ENCODE results near the gene CCSER2. TPM values are rescaled to one million over a fixed set of nuclear protein-coding genes. Genes with fewer than 3 reads are reported as not detected.

Gene CCSER2
- total RNA-seq, 1 experiment from 2014 or later, result 56.6 TPM

- H3K9me2 ChIP-seq (ENCODE audit: insufficient read depth), result no peaks in the 10 kb centered on the region
- no peak overlapping the region for H3K4me2 ChIP-seq
- H4K20me1 ChIP-seq (ENCODE audit: insufficient read depth), result no peaks in the 10 kb centered on the region
- no peaks in the 10 kb centered on the region for H3K4me1 ChIP-seq (replicated peaks; ENCODE audit: insufficient read depth)
- no peak overlapping the region for H3K27ac ChIP-seq
- POLR2A ChIA-PET (ENCODE audit: unreplicated experiment), result no interaction called here
- BruUV-seq (replicated peaks), result no TSS peak
- intact Hi-C loops (cut with micrococcal nuclease; ENCODE audit: unreplicated experiment), result no loop called here
- peaks cover 31% of the 10 kb centered on the region for H3K27me3 ChIP-seq (ENCODE audit: insufficient read depth, low read depth)
- no peak overlapping the region for H2AFZ ChIP-seq
- TF ChIP-seq EZH2 (IDR thresholded peaks at IDR 0.05; ENCODE audit: low read depth) (no peak), CTCF (conservative IDR thresholded peaks at IDR 0.05) (no peak)
- H3F3A ChIP-seq (ENCODE audit: insufficient read depth, low read depth), result no peaks in the 10 kb centered on the region
- no peaks in the 10 kb centered on the region for H3K9me3 ChIP-seq (ENCODE audit: insufficient read depth, low read depth)
- no peak for DNase-seq
- H3K36me3 ChIP-seq (ENCODE audit: low read depth), result no peaks in the 10 kb centered on the region
- CTCF ChIA-PET, result no interaction called here
- no peaks in the 10 kb centered on the region for H3K79me2 ChIP-seq (ENCODE audit: low read depth)
- H3K4me3 ChIP-seq, result no peak overlapping the region
Measured at GRCh38 chr10:84288151-84288550, 40.2 kb upstream of the CCSER2 start.

DNA sequence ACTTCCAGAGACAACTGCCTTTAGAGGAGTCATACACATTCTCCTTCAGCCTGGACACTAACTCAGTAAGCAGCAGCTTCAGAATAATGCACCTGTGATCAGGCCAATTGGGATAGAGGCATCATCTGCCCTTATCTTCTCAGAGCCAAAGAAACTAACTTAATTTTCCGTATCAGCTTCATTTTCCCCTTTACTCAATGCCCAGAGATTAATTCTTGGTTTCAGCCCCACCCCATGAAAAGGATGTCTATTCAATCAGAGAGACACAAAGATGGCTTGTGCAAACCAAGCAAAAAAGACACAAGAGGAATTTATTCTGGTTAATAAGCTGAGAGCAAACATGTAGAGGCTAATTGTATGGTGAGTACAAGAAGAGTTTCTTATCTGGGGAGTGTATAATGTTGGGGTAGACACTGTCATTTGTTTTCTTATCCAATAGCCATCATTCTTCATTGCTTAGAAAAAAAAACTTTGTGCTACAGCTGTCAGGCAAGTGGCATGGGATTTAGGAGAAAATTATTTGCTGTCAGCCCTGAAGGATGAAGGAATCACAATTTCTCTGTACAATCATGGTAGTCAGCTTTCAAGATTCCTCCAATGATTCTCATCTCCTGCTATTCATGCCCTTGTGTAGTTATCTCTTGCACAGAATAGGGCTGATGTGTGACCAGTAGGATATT lies 38.7 kb upstream of the CCSER2 start:
- Histone ChIP-seq H4K20me1 (ENCODE audit: insufficient read depth) (no peaks in the 10 kb centered on the region), H3K36me3 (ENCODE audit: low read depth) (no peaks in the 10 kb centered on the region), H3K27ac (no peak overlapping the region), H3K27me3 (ENCODE audit: insufficient read depth, low read depth) (peaks cover 31% of the 10 kb centered on the region), H3K4me1 (replicated peaks; ENCODE audit: insufficient read depth) (no peaks in the 10 kb centered on the region), H3K9me2 (ENCODE audit: insufficient read depth) (no peaks in the 10 kb centered on the region), H3F3A (ENCODE audit: insufficient read depth, low read depth) (no peaks in the 10 kb centered on the region), H3K79me2 (ENCODE audit: low read depth) (no peaks in the 10 kb centered on the region), H3K9me3 (ENCODE audit: insufficient read depth, low read depth) (no peaks in the 10 kb centered on the region), H3K4me3 (no peak overlapping the region), H3K4me2 (no peak overlapping the region), H2AFZ (no peak overlapping the region)
- BruUV-seq (replicated peaks), result no TSS peak
- ChIA-PET CTCF (no interaction called here), POLR2A (ENCODE audit: unreplicated experiment) (no interaction called here)
- no peak for TF ChIP-seq CTCF (conservative IDR thresholded peaks at IDR 0.05)
- no peak for TF ChIP-seq EZH2 (IDR thresholded peaks at IDR 0.05; ENCODE audit: low read depth)
- no peak for DNase-seq
- intact Hi-C loops (cut with micrococcal nuclease; ENCODE audit: unreplicated experiment), result no loop called here

GRCh38 chr10:84290235-84290634 lies 38.2 kb upstream of the CCSER2 start:
- ChIA-PET CTCF (no interaction called here), POLR2A (ENCODE audit: unreplicated experiment) (no interaction called here)
- DNase-seq, result no peak
- no peaks in the 10 kb centered on the region for H3K4me1 ChIP-seq (replicated peaks; ENCODE audit: insufficient read depth)
- TF ChIP-seq EZH2 (IDR thresholded peaks at IDR 0.05; ENCODE audit: low read depth), result no peak
- no peak for TF ChIP-seq CTCF (conservative IDR thresholded peaks at IDR 0.05)
- no peak overlapping the region for H3K27ac ChIP-seq
- H3F3A ChIP-seq (ENCODE audit: insufficient read depth, low read depth), result no peaks in the 10 kb centered on the region
- H3K27me3 ChIP-seq (ENCODE audit: insufficient read depth, low read depth), result peaks cover 31% of the 10 kb centered on the region
- no peaks in the 10 kb centered on the region for H3K9me2 ChIP-seq (ENCODE audit: insufficient read depth)
- H4K20me1 ChIP-seq (ENCODE audit: insufficient read depth), result no peaks in the 10 kb centered on the region
- no peaks in the 10 kb centered on the region for H3K9me3 ChIP-seq (ENCODE audit: insufficient read depth, low read depth)
- no peaks in the 10 kb centered on the region for H3K36me3 ChIP-seq (ENCODE audit: low read depth)
- intact Hi-C loops (cut with micrococcal nuclease; ENCODE audit: unreplicated experiment), result no loop called here
- H3K79me2 ChIP-seq (ENCODE audit: low read depth), result no peaks in the 10 kb centered on the region
- no peak overlapping the region for H3K4me2 ChIP-seq
- H2AFZ ChIP-seq, result no peak overlapping the region
- BruUV-seq (replicated peaks), result no TSS peak
- no peak overlapping the region for H3K4me3 ChIP-seq
